ENCODE measurements around the gene SHISAL1.

The SHISAL1 gene

GRCh38 chr22:44220727-44221680 is 91.7 kb downstream of the SHISAL1 start:
- no peak overlapping the region for H3K9ac ChIP-seq
- H3K36me3 ChIP-seq (ENCODE audit: control insufficient read depth, insufficient read depth, low read length): no peaks in the 10 kb centered on the region
- no peaks in the 10 kb centered on the region for H3K9me3 ChIP-seq (ENCODE audit: control insufficient read depth, low read length)
- no peaks in the 10 kb centered on the region for H3K79me2 ChIP-seq
- TF ChIP-seq CTCF (IDR thresholded peaks at IDR 0.05): no peak
- no peaks in the 10 kb centered on the region for H3K4me1 ChIP-seq
- H3K27me3 ChIP-seq (ENCODE audit: control insufficient read depth, insufficient read depth, low read length): no peaks in the 10 kb centered on the region
- no peak overlapping the region for H3K27ac ChIP-seq
- H3K4me3 ChIP-seq (ENCODE audit: low read depth, low read length): no peak overlapping the region
- no peak overlapping the region for H3K4me2 ChIP-seq (ENCODE audit: low read length)
- no peak overlapping the region for H2AFZ ChIP-seq

GRCh38 chr22:44219101-44219870 is 93.5 kb downstream of the SHISAL1 start:
- H3K27me3 ChIP-seq (ENCODE audit: control insufficient read depth, insufficient read depth, low read length): no peaks in the 10 kb centered on the region
- no peak overlapping the region for H3K9ac ChIP-seq
- H3K4me3 ChIP-seq (ENCODE audit: low read depth, low read length): no peak overlapping the region
- no peak overlapping the region for H3K4me2 ChIP-seq (ENCODE audit: low read length)
- H3K9me3 ChIP-seq (ENCODE audit: control insufficient read depth, low read length): no peaks in the 10 kb centered on the region
- no peaks in the 10 kb centered on the region for H3K36me3 ChIP-seq (ENCODE audit: control insufficient read depth, insufficient read depth, low read length)
- H3K79me2 ChIP-seq: no peaks in the 10 kb centered on the region
- no peak for TF ChIP-seq CTCF (IDR thresholded peaks at IDR 0.05)
- H3K27ac ChIP-seq: no peak overlapping the region
- no peak overlapping the region for H2AFZ ChIP-seq
- no peaks in the 10 kb centered on the region for H3K4me1 ChIP-seq

GRCh38 chr22:44218071-44218470 is 94.7 kb downstream of the SHISAL1 start:
- Histone ChIP-seq H3K36me3 (ENCODE audit: control insufficient read depth, insufficient read depth, low read length) (no peaks in the 10 kb centered on the region), H3K27ac (no peak overlapping the region), H3K9ac (no peak overlapping the region), H3K27me3 (ENCODE audit: control insufficient read depth, insufficient read depth, low read length) (no peaks in the 10 kb centered on the region), H2AFZ (no peak overlapping the region), H3K4me3 (ENCODE audit: low read depth, low read length) (no peak overlapping the region), H3K4me1 (no peaks in the 10 kb centered on the region), H3K4me2 (ENCODE audit: low read length) (no peak overlapping the region), H3K79me2 (no peaks in the 10 kb centered on the region), H3K9me3 (ENCODE audit: control insufficient read depth, low read length) (no peaks in the 10 kb centered on the region)
- no peak for TF ChIP-seq CTCF (IDR thresholded peaks at IDR 0.05)

GRCh38 chr22:44217346-44217745 is 95.4 kb downstream of the SHISAL1 start:
- Histone ChIP-seq H3K27me3 (ENCODE audit: control insufficient read depth, insufficient read depth, low read length) (no peaks in the 10 kb centered on the region), H3K9me3 (ENCODE audit: control insufficient read depth, low read length) (no peaks in the 10 kb centered on the region), H3K36me3 (ENCODE audit: control insufficient read depth, insufficient read depth, low read length) (no peaks in the 10 kb centered on the region), H2AFZ (no peak overlapping the region), H3K27ac (no peak overlapping the region), H3K79me2 (no peaks in the 10 kb centered on the region), H3K9ac (no peak overlapping the region), H3K4me3 (ENCODE audit: low read depth, low read length) (no peak overlapping the region), H3K4me1 (no peaks in the 10 kb centered on the region), H3K4me2 (ENCODE audit: low read length) (no peak overlapping the region)
- TF ChIP-seq CTCF (IDR thresholded peaks at IDR 0.05): no peak
